SHP77 (cell line): ENCODE data around the gene MYH2.

Source experiments
- DNase-seq, 2 experiments: peaks; one replicate each; lab custom pipeline; 2025; lab: John Stamatoyannopoulos, UW

The MYH2 gene

GRCh38 chr17:10516065-10516464, 33.4 kb downstream of the MYH2 start:
- no peak for DNase-seq

- no peak for DNase-seq
Measured at GRCh38 chr17:10513299-10514067, 36.0 kb downstream of the MYH2 start.

DNA sequence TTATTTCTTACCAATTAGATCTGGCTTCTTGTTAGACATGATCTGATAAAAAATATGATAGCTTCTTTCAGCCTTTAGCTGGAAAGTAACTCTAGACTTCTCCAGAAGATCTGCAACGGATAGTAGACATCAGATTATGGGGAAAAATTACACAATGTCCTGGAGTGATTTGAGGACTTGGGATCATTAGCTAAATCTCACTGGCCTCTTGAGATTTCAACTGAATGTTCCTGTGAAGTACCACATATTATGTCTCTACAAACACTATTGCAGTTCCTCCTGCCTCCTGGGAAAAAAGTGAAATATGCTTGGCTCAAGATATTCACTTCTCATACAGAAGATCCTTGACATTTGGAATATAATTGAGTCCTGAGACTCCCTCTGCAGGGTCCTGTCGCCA, 36.6 kb downstream of the MYH2 start:
- no peak for DNase-seq

DNA sequence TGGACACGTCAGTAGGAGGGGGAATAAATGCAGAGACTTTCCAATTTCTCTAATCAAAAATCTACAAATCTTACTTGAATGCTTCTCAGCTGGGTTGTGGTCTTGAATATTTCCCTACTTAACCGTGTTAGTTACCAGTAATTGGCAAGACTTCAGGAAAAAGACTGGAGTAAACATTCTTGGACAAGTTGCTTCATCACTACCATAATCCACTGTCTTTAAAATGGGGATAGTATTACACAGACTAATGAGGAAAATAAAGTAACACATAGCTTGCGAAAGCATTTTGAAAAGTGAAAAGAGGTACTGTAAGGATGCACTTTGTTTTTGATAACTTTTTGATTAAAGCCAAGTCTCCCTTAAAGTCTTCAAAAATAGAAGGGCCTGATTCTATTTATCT, 49.5 kb downstream of the MYH2 start:
- no peak for DNase-seq

DNA sequence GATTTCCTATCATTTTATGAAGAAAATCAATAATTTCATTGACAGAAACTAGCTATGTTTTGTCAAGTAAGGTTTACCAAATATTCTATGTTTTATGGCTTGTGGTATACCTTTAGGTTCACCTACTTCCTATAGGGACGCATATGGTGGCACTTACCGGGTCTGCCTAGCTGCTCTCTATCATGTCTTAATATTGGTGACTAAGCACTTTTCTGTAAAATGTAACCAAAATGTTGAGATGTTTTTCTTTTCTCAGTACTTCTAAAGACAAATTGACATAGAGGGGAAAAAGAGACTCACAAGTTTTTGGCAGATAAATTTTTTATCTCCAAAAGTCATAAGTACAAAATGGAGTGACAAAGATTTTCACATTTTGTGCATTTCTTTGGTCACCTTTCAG, 57.5 kb downstream of the MYH2 start:
- DNase-seq = no peak

DNA sequence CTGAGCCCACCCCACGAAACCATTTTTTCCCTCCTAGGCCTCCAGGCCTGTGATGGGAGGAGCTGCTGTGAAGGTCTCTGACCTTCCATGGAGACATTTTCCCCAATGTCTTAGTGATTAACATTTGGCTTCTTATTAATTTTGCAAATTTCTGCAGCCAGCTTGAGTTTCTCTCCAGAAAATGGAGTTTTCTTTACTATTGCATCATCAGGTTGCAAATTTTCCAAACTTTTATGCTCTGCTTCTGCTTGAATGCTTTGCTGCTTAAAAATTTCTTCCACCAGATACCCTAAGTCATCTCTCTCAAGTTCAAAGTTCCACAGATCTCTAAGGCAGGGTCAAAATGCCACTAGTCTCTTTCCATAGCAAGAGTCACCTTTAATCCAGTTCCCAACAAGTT, 67.2 kb downstream of the MYH2 start:
- no peak for DNase-seq

- no peak for DNase-seq
Measured at GRCh38 chr17:10477701-10478100, 71.8 kb downstream of the MYH2 start.

DNA sequence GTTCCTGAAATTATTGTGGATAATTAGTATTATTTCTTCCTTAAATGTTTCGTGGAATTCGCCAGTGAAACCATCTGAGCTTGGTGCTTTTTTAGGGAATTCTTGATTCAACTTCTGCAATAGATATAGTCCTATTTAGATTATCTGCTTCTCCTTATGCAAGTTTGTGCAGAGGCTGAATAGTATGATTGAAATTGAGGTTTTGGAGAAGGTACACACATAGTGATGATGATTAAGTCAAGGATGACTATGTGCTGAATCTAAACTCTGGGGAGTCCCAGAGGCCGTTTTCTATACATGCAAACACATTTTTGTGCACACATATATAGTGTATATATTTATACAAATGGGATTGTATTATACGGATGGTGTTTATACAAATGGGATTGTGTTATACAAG, 74.9 kb downstream of the MYH2 start:
- DNase-seq = no peak

DNA sequence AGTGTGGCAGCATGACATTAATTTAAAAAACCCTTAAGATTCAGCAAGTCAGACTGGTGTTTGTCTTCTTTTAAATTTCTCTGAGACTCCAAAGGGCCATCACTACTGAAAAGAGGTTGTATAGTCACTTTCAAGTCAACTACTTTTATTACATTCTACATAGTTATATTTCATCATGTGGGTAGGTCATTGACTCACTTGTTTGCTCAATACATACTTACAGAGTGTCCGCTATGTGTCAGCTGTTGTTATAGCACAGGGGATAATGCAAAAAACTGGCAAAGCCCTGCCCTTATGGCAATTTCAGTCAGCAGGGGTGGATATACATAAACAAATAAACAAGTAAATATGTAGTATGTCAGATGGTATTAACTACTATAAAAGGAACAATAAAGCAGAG, 77.6 kb downstream of the MYH2 start:
- DNase-seq = no peak
